Measurements from ENCODE around the gene ACSS3.

DNA sequence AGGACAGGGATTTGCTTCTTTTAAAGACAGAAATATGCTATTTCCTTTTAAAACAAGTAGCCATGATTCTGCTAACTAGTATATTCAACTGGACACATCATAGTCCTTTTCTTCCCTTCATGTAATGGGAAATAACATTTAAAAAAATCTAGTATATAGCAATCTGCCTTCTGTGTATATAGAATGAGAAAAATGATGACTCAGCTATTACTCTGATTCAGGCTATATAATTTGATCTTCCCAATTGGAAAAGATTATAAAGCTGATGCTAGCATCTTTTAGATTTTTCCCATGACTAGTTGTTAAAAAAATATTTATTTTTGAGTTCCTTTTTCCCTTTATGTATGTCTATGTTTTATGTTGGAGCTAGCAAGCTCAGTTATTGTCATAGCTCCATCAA is 86.9 kb downstream of the ACSS3 start:
- TF ChIP-seq POLR2A (IDR thresholded peaks at IDR 0.05; ENCODE audit: low read length) (no peak), GATA1 (IDR thresholded peaks at IDR 0.05; ENCODE audit: low read depth, low read length) (no peak)

Measured in erythroblast (primary cell).